HG03045 (cell line): ENCODE results near the gene SLC27A5.
"Not testable (repeated sequence)": the region's sequence is repeated elsewhere in the genome, so short reads cannot be mapped to it uniquely, and the experiment has no call there.

ENCODE experiments used
- ATAC-seq: cut with Tn5 transposase; IDR thresholded peaks from one replicate; pipeline ENCODE4 v1.9.1; 2021; ENCODE audit warnings: mild to moderate bottlenecking, moderate library complexity; ENCODE audit not compliant: unreplicated experiment

Gene SLC27A5

DNA sequence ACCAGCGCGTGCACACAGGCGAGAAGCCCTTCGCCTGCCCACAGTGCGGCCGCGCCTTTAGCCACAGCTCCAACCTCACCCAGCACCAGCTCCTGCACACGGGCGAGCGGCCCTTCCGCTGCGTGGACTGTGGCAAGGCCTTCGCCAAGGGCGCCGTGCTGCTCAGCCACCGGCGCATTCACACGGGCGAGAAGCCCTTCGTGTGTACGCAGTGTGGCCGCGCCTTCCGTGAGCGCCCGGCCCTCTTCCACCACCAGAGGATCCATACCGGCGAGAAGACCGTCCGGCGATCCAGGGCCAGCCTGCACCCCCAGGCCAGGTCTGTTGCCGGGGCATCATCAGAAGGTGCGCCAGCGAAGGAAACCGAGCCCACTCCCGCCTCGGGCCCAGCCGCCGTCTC lies 40.1 kb downstream of the SLC27A5 start:
- ATAC-seq: no peak

DNA sequence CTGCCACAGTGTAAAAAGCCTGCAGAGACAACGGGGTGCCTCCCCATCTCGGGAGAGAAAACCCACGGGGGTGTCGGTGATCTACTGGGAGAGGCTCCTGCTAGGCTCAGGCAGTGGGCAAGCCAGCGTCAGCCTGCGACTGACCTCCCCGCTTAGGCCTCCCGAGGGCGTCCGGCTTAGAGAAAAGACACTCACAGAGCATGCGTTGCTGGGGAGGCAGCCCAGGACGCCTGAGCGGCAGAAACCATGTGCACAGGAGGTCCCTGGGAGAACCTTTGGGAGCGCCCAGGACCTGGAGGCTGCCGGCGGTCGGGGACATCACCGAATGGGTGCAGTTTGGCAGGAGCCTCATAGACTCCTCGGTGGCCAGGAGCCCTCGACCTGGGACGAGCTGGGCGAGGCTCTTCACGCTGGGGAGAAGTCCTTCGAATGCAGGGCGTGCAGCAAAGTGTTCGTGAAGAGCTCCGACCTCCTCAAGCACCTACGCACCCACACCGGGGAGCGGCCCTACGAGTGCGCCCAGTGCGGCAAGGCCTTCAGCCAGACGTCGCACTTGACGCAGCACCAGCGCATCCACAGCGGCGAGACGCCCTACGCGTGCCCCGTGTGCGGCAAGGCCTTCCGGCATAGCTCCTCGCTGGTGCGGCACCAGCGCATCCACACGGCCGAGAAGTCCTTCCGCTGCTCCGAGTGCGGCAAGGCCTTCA lies 40.8 kb downstream of the SLC27A5 start:
- not testable (repeated sequence) for ATAC-seq

DNA sequence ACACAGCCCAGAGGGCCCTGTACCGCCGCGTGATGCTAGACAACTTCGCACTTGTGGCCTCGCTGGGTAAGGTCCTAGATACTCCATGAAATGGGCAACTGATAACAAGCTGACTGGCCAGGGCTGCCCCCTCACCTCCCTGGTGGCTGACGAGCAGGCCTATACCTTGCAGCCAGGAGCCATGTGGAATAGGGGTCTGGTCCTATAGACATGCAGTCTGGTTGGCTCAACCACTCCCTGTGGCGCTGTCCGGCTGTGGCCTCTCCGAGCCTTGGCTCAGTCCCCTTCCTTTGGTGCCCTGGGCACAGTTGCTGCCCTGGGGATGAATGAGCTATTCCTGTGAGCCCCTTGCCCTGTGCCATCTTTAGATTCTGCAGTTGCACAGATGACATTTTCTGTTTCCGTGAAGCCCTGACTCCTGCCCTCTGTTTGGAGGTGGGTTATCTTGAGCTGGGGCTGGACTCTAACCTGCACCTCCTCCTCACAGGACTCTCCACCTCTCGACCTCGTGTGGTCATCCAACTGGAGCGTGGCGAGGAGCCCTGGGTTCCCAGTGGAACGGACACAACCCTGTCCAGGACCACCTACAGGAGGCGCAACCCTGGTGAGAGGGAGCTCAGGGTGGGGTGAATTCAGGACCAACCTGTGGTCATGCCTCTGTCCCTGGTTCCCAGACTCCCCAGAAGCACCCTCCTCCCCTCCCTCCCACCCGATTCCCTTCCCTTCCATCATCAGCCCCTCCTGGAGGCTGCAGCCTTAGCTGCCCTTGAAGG lies 42.4 kb downstream of the SLC27A5 start:
- no peak for ATAC-seq

DNA sequence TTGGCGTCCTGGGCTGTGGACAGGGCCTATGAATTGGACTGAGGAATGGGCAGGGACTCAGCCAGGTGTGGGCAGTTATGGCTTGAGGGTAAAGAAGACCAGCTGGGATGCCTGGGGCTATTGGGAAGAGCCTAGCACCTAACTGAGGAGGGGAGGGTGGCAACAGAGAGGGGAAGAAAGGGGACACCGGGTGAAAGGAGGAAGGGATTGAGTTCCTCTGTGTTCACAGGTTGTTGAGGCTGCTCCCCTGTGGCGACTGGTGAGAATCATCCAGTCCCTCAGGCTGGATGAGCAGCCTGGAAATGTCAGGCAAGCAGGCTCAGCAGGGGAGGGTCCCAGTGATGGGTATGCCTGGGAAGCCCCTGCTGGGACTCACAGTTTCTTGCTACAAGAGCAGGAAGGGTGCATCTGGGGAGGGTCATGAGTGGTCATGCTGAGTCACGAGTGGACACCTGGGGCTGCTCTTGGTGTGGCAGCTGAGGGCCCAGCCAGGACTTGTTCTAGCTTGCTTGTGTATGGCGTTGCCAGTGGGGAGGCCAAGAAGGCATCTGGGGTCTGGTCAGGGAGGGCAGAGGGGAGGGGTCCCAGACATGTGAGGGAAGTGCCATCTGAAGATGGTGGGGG lies 43.5 kb downstream of the SLC27A5 start:
- no peak for ATAC-seq

DNA sequence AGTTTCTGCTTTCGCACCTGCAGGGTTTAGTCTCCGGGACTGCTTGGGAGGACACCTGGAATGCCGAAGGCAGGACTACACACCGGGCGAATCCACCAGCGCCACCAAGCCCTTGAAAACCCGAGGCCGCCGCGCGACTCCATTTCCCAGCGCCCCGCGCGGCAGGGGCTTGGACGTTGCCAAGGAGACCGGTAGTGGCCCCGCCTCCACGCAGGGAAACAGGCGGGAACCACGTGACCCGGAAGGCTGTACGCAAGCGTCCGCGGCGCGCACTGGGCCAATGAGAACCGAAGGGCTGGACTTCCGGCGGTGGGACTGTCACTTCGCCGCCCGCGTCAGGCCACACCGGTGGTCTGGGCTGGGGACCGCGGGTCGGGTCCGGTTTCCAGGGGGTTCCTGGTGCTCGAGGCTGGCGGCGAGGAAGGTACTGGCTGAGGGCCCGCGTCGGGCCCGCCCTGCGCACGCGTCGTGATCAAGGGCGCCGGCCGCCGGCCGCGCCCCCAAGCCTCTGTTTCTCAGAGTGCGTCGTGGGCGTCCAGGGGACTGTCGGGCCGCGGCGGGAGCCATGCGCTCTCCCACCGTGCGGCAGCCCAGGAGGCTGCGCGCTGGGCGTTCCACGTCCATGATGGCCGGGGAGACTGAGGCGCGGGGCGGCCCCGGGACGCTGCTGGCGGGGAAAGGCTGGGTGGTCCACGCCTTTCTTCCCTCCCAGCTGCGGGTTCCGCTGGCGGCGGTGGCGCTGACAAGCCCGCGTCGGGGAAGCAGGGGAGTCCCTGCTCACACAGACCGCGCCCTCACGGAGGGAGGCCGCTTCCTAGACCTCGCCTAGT lies 44.8 kb downstream of the SLC27A5 start, which contains the start of gene ZNF324:
TSS of gene ZNF324 (plus strand) at position 321 of the 830 bp plus-strand sequence. CDS start 2,106 bp downstream, outside the sequence.
- ATAC-seq: peak; percentile 85

DNA sequence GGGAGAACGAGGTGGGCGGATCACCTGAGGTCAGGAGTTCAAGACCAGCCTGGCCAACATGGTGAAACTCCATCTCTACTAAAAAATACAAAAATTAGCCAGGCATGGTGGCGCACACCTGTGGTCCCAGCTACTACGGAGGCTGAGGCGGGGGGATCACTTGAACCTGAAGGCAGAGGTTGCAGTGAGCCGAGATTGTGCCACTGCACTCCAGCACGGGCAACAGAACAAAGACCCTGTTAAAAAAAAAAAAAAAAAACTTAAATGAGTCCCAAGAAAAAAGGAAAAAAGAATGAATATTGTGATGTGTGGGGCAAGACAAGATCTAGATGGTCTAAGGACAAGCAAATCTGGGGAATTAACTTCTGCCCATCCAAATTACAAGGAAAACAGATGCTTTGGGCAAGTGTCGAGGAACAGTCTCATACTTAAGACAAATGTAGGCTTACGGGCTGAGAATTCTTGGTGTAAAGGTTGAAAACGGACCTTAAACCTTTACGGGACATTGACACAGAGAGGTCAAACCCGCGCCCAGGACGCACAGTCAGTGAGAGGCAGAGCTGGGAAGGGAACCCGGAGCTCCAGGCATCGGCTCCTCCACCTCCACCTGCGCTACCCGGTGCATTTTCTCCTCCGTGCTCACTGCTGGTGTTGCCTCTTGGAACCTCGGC lies 45.6 kb downstream of the SLC27A5 start:
- peak; percentile 32 for ATAC-seq

DNA sequence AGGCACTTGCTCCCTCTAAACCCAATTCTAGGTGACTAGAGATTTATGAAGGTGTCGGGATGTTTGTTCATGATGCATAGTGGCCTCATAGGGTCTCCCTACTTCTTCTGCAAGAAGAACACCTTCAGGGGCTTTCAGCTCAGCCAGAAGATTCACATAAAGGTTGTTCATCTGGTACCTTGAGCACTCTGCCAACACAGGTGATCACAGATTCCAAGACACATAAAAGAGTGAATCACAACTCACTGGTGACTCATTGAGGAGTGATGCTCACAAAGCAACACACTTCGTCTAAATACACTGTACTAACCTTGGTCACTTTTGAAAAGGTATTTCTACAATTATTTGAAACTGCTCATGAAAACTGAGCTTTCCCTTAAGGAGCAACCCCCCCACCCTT lies 51.8 kb downstream of the SLC27A5 start:
- no peak for ATAC-seq

DNA sequence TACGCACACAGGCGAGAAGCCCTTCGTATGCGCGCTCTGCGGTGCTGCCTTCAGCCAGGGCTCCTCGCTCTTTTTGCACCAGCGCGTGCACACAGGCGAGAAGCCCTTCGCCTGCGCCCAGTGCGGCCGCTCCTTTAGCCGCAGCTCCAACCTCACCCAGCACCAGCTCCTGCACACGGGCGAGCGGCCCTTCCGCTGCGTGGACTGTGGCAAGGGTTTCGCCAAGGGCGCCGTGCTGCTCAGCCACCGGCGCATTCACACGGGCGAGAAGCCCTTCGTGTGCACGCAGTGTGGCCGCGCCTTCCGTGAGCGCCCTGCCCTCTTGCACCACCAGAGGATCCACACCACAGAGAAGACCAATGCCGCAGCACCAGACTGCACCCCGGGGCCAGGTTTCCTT lies 55.7 kb downstream of the SLC27A5 start:
- ATAC-seq: no peak

DNA sequence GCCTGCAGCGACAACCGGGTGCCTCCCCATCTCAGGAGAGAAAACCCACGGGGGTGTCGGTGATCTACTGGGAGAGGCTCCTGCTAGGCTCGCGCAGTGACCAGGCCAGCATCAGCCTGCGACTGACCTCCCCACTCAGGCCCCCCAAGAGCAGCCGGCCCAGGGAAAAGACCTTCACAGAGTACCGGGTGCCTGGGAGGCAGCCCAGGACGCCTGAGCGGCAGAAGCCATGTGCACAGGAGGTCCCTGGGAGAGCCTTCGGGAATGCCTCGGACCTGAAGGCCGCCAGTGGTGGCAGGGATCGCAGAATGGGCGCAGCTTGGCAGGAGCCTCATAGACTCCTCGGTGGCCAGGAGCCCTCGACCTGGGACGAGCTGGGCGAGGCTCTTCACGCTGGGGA lies 56.5 kb downstream of the SLC27A5 start:
- no peak for ATAC-seq

DNA sequence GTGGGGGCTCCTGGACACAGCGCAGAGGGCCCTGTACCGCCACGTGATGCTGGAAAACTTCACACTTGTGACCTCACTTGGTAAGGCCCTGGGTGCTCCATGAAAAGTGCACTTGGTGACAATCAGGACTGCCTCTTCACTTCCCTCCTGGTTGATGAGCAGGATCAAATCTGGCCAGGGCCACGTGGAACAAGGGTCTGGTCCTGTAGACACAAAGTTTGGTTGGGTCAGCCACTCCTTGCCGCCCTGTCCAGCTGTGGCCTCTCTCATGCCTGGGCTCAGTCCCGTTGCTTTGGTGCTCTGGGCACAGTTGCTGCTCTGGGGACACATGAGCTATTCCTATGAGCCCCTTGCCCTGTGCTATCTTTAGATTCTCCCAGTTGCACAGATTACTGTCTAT lies 58.0 kb downstream of the SLC27A5 start:
- no peak for ATAC-seq

DNA sequence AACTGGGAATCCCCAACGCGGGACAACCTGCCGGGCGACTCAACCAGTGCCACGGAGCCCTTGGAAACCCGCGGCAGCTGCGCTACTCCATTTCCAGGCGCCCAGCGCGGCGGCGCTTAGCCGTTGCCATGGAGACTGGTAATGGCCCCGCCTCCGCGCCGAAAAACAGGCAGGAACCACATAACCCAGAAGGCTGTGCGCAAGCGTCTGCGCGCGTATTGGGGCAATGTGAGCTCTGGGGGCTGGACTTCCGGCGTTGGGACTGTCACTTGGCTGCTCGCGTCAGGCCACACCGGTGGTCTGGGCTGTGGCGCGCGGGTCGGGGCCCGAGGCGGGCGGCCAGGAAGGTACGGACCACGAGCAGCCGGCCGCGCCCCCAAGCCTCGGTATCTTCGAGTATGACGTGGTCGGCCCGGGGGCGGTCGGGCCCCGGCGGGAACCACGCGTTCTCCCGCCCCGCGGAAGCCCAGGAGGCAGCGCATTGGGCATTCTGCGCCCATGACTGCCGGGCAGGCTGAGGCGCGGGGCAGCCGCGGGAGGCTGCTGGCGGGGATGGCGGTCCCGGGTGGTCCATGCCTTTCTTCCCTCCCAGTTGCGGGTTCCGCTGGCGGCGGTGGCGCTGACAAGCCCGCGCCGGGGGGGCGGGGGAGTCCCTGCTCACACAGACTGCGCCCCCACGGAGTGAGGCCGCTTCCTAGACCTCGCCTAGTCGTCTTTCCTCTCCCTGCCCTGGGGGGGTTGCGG lies 60.3 kb downstream of the SLC27A5 start, which contains the start of gene ZNF324B:
TSS of gene ZNF324B (plus strand) at position 265 of the 744 bp plus-strand sequence. CDS start 2,080 bp downstream, outside the sequence.
- peak; percentile 90 for ATAC-seq

DNA sequence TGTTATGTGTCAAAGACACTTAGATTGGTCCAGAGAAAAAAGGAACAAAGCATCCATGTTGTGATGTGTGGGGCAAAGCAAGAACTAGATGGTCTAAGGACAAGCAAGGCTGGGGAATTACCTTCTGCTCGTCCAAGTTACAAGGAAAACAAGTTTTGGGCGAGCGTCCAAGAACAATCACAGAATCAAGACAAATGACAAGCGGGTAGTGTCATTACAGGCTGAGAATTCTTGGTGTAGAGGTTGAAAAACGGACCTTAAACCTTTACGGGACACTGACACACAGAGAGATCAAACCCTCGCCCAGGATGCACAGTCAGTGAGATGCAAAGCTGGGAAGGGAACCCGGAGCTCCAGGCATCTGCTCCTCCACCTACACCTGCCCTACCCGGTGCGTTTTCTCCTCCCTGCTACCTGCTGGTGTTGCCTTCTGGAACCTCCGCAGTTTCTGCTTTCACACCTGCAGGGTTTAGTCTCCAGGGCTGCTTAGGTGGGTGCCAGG lies 60.9 kb downstream of the SLC27A5 start:
- no peak for ATAC-seq

DNA sequence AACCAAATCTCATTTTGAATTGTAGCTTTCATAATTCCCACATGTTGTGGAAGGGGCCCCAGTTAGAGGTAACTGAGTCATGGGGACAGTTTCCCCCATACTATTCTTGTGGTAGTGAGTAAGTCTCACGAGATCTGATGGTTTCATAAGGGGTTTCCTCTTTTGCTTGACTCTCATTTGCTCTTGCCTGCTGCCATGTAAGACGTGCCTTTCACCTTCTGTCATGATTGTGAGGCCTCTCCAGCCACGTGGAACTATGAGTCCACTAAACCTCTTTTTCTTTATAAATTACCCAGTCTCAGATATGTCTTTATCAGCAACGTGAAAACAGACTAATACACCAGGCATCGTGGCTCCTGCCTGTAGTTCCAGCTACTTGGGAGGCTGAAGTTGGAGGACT lies 61.8 kb downstream of the SLC27A5 start:
- not testable (repeated sequence) for ATAC-seq

DNA sequence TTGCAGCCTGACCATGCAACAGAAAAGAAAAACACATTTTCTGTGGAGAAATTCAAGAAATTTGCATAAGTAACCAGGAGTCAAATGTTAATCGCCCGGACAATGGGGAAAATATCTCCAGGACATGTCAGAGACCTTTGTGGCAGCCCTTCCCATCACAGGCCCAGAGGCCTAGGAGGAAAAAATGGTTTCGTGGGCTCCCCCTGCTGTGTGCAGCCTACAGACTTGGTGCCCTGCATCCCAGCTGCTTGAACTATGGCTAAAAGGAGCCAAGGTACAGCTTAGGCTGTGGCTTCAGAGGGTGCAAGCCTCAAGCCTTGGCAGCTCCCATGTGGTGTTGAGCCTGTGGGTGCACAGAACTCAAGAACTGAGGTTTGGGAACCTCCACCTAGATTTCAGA lies 62.9 kb downstream of the SLC27A5 start:
- not testable (repeated sequence) for ATAC-seq
